ENCODE data around the gene ANGEL1. TPM values are rescaled to one million over a fixed set of nuclear protein-coding genes. Genes with fewer than 3 reads are reported as not detected.

Gene ANGEL1
- total and polyA plus RNA-seq, 9 of the 15 experiments (the other 6 are each of a cell fraction or from before 2014, with no cell fraction given): 2.1 to 22.2 (median 7.3) TPM

DNA sequence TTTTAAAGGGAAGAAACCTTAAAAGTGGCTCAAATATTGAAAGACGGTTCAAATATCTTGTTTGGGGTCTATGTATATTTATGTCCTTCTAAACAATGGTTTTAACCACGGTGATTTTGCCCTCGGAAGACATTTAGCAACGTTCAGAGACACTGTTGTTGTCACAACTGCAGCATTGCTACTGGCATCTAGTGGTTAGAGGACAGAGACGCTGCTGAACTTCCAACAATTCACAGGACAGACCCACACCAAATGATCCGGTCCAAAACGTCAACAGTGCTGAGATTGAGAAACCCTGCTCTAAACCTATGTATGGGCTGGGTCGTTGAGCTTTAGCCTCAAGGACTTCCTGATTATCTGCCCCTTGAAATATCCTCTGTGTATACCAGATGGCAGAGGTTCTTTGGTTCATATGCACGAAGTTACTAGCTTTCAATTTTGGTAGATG lies 1.7 kb downstream of the ANGEL1 start:
- CTCF ChIA-PET (ENCODE audit: low intra/inter-chr PET ratio): no interaction called here
- FAIRE-seq (peak; percentile 97), DNase-seq (ENCODE audit: extremely low read depth in 1 of 4, low spot score in 3 of 4) (peak in 2 of 4 experiments; percentile 18 to 55), ATAC-seq (peak; percentile 76)
- Histone ChIP-seq H3K36me3 (ENCODE audit: control insufficient read depth, insufficient read depth, low read length) (peaks cover 29% of the 10 kb centered on the region), H3K9ac (ENCODE audit: insufficient read depth in 1 of 2, low read depth in 2 of 2, low read length in 2 of 2) (peak overlapping the region; percentile 73 to 76; a peak in 3 of 4 replicates), H3K79me2 (ENCODE audit: control insufficient read depth, insufficient read depth, low read length) (peaks cover 25% of the 10 kb centered on the region), H3K4me1 (replicated peaks in 1 of 2; ENCODE audit: control insufficient read depth in 2 of 2, insufficient read depth in 2 of 2, low read length in 2 of 2) (peaks cover 13 to 14% of the 10 kb centered on the region in 2 experiments; a peak in 4 of 5 replicates), H3K9me1 (ENCODE audit: control insufficient read depth, insufficient read depth, low read length) (no peaks in the 10 kb centered on the region), H4K20me1 (replicated peaks; ENCODE audit: control insufficient read depth, insufficient read depth, low read length) (no peaks in the 10 kb centered on the region), H3K27me3 (ENCODE audit: control insufficient read depth in 2 of 2, insufficient read depth in 2 of 2, low read length in 2 of 2) (no peaks in the 10 kb centered on the region), H3K9me3 (replicated peaks; ENCODE audit: control insufficient read depth, insufficient read depth, low read depth, low read length) (no peaks in the 10 kb centered on the region), H3K4me3 (peak overlapping the region; percentile 56), H3K27ac (ENCODE audit: extremely low read depth, low read depth, low read length) (peak overlapping the region; percentile 3; the same call in 2 of the 3 replicates), H2AFZ (ENCODE audit: low read depth, low read length) (peak overlapping the region; percentile 56; the same call in 1 of the 2 replicates), H3K4me2 (ENCODE audit: insufficient read depth, low read length) (peak overlapping the region; percentile 68)
- intact Hi-C loops (cut with micrococcal nuclease): no loop called here
- WGBS (ENCODE audit: insufficient coverage, low coverage, missing lambda C conversion rate): 1% methylated on average over 9 of the region's 9 CpGs
- in situ Hi-C loops (cut with MboI): no loop called here
- POLR2A ChIA-PET: interaction anchor here (0.6 to 1.1 kb wide), 3 partner anchors 11 to 1113 kb away, joined by 3 to 4 read pairs (median 3); no protein-coding TSS in a partner anchor
- no TSS peak for BruUV-seq (replicated peaks)
- TF ChIP-seq HDAC6 (IDR thresholded peaks at IDR 0.05; ENCODE audit: low read depth, low read length) (no peak), BHLHE40 (IDR thresholded peaks at IDR 0.05; ENCODE audit: low read length) (no peak), HNRNPLL (IDR thresholded peaks at IDR 0.05; ENCODE audit: low read depth, low read length, poor library complexity, severe bottlenecking) (no peak), ZNF780A (CRISPR knock-in tag; IDR thresholded peaks at IDR 0.05) (no peak), L3MBTL2 (IDR thresholded peaks at IDR 0.05) (no peak), BCL6 (CRISPR knock-in tag; IDR thresholded peaks at IDR 0.05) (no peak), FOXK2 (conservative IDR thresholded peaks at IDR 0.05 in 1 of 2, IDR thresholded peaks at IDR 0.05 in 1 of 2; ENCODE audit: low read depth in 2 of 2) (0 out of 4 replicates have a peak, but pooled peaks have one; percentile 31 to 50), CHCHD3 (CRISPR knock-in tag; IDR thresholded peaks at IDR 0.05) (no peak), COPS2 (conservative IDR thresholded peaks at IDR 0.05) (no peak), TCF7 (IDR thresholded peaks at IDR 0.05; ENCODE audit: borderline replicate concordance) (no peak), SMARCA4 (IDR thresholded peaks at IDR 0.05) (no peak), ZNF212 (CRISPR knock-in tag; IDR thresholded peaks at IDR 0.05) (no peak), PHF8 (IDR thresholded peaks at IDR 0.05; ENCODE audit: borderline replicate concordance, low read length) (no peak), ESRRB (CRISPR knock-in tag; IDR thresholded peaks at IDR 0.05; ENCODE audit: borderline replicate concordance) (no peak), CBFB (CRISPR knock-in tag; IDR thresholded peaks at IDR 0.05) (no peak), NR4A1 (CRISPR knock-in tag; IDR thresholded peaks at IDR 0.05) (no peak), NR4A1 (tag; IDR thresholded peaks at IDR 0.05) (no peak)
- TF ChIP-seq, protein P1, sequence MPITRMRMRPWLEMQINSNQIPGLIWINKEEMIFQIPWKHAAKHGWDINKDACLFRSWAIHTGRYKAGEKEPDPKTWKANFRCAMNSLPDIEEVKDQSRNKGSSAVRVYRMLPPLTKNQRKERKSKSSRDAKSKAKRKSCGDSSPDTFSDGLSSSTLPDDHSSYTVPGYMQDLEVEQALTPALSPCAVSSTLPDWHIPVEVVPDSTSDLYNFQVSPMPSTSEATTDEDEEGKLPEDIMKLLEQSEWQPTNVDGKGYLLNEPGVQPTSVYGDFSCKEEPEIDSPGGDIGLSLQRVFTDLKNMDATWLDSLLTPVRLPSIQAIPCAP (CRISPR knock-in tag; IDR thresholded peaks at IDR 0.05; ENCODE audit: borderline replicate concordance): no peak
- TF ChIP-seq, protein P2, sequence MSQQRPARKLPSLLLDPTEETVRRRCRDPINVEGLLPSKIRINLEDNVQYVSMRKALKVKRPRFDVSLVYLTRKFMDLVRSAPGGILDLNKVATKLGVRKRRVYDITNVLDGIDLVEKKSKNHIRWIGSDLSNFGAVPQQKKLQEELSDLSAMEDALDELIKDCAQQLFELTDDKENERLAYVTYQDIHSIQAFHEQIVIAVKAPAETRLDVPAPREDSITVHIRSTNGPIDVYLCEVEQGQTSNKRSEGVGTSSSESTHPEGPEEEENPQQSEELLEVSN (IDR thresholded peaks at IDR 0.05; ENCODE audit: borderline replicate concordance in 1 of 2, extremely low read depth in 1 of 2, insufficient read depth in 1 of 2, insufficient read length in 1 of 2, low read depth in 1 of 2, low read length in 1 of 2, poor library complexity in 1 of 2, severe bottlenecking in 1 of 2): no peak
- TF ChIP-seq, protein P3, sequence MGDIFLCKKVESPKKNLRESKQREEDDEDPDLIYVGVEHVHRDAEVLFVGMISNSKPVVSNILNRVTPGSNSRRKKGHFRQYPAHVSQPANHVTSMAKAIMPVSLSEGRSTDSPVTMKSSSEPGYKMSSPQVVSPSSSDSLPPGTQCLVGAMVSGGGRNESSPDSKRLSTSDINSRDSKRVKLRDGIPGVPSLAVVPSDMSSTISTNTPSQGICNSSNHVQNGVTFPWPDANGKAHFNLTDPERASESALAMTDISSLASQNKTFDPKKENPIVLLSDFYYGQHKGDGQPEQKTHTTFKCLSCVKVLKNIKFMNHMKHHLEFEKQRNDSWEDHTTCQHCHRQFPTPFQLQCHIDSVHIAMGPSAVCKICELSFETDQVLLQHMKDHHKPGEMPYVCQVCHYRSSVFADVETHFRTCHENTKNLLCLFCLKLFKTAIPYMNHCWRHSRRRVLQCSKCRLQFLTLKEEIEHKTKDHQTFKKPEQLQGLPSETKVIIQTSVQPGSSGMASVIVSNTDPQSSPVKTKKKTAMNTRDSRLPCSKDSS (IDR thresholded peaks at IDR 0.05; ENCODE audit: low read depth, partially characterized antibody): no peak

Measured in K562 (cell line).